Right cardiac atrium (tissue), 5 donors: Measurements from ENCODE around the gene TBC1D22A. TPM values are rescaled to one million over a fixed set of nuclear protein-coding genes. Genes with fewer than 3 reads are reported as not detected.

ENCODE experiments used
- ATAC-seq, 2 donors: fragments of 200-7000 bp; cut with Tn5 transposase; one replicate each; pipeline versions ENCODE4 v1.8.0 to v1.9.1; 2020; ENCODE audit warnings: moderate library complexity in 2 of 2, mild to moderate bottlenecking in 1 of 2
- DNase-seq, 3 donors: peaks; one replicate each; pipeline ENCODE4 v3.0.0-alpha.2; 2020
- H3K27ac ChIP-seq: one replicate; pipeline ENCODE4 v1.5.1; 2013; ENCODE audit warnings: mild to moderate bottlenecking, low read length, control low read depth, moderate library complexity
- H3K27me3 ChIP-seq: one replicate; pipeline ENCODE4 v1.6.1; 2013; ENCODE audit not compliant: control insufficient read depth, insufficient read depth
- H3K4me1 ChIP-seq: one replicate; pipeline ENCODE4 v1.6.1; 2013; ENCODE audit warnings: low read length; ENCODE audit not compliant: control insufficient read depth, insufficient read depth
- H3K4me3 ChIP-seq: one replicate; pipeline ENCODE4 v1.5.1; 2013; ENCODE audit warnings: low read length, control low read depth
- H3K9me3 ChIP-seq: one replicate; pipeline ENCODE4 v1.6.1; 2013; ENCODE audit warnings: low read length; ENCODE audit not compliant: control insufficient read depth
- WGBS: extraction: QIAGEN DNeasy Blood & Tissue Kit; methylation state at CpG from one replicate; pipeline ENCODE4 v1.1.7; 2013; 5-methylcytosine and 5-hydroxymethylcytosine counted together
- intact Hi-C, 4 donors: fragments of 100-400 bp; cut with DNase I; formaldehyde crosslinking; loops; one replicate each; pipeline versions ENCODE4 v1.11.0 to v1.14.0; 2022 to 2023
- polyA plus RNA-seq: library from polyadenylated mRNA; stranded (reverse); fragments of 200-250 nt; gene quantifications from one replicate; pipeline ENCODE4 v1.2.3, GENCODE V29; 2013
- total RNA-seq, 4 donors: library from RNA; stranded (reverse); fragmentation: NEBNext Ultra II Directional; extraction: Animal tissue kit (Norgen Biotek cat#: 25700); gene quantifications; one replicate each; pipeline ENCODE4 v1.2.1, GENCODE V29; 2021
- donor health status: healthy with polysubstance abuse.
- donor health status: DM: no; HTN: yes; CAD: no.
- donor health status: DM: no; HTN: no; CAD: no.
- donor health status: DM: no; HTN: yes; CAD: no; lungs with severe emphysema.
- donor health status: DM: yes; HTN: yes; CAD: no.

The TBC1D22A gene
- total and polyA plus RNA-seq, 5 donors = 12.0 to 17.3 (median 15.7) TPM

DNA sequence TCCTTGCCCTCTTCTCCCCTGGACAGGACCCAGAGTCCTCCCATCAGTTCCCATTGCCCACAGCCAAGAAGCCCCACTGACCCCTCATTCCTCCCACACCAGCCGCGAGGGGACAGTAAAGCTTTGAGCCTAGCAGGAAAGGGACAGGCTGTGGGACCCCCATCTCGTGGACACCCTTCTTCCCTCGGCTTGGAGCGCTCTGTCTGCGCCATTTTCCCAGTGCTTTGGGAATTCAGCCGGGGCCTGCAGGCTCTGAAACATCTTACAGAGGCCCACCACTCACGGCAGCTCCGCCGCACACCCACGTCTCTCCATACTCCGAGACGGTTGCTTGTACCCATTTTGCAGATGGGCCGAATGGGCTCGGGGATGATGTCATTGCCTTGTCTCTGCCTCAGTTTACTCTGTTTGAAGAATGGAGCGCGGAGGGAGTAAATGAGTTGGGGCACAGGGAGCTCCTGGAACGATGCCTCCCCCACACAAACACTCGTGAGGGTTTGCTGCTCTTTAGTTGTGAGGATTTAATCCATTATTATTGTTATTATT lies 447.7 kb downstream of the TBC1D22A start:
- H3K4me1 ChIP-seq = no peaks in the 10 kb centered on the region
- intact Hi-C loops = no loop called here
- ATAC-seq = no peak
- no peak overlapping the region for H3K4me3 ChIP-seq
- no peaks in the 10 kb centered on the region for H3K9me3 ChIP-seq
- DNase-seq = no peak
- WGBS = 95% methylated on average over 19 of the region's 19 CpGs
- no peak overlapping the region for H3K27ac ChIP-seq
- no peaks in the 10 kb centered on the region for H3K27me3 ChIP-seq

DNA sequence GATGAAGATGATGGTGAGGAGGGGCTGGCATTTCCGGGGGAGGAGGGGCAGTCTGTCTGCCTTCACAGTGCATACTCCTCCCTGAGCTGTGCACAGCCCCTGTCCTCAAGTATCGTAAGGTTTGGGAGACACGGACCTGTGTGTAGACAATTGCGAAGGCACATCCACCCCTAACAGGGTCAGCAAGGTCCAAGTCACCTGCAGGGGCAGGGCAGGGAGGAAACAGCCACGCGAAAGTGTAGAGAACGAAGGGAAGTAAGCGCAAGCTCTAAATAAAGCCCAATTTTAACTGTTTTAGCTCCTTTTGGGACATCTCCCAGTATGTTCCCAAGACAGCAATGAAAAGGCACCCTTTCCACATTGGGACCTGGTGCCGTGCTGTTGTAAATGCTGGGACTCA lies 448.2 kb downstream of the TBC1D22A start:
- no peaks in the 10 kb centered on the region for H3K4me1 ChIP-seq

DNA sequence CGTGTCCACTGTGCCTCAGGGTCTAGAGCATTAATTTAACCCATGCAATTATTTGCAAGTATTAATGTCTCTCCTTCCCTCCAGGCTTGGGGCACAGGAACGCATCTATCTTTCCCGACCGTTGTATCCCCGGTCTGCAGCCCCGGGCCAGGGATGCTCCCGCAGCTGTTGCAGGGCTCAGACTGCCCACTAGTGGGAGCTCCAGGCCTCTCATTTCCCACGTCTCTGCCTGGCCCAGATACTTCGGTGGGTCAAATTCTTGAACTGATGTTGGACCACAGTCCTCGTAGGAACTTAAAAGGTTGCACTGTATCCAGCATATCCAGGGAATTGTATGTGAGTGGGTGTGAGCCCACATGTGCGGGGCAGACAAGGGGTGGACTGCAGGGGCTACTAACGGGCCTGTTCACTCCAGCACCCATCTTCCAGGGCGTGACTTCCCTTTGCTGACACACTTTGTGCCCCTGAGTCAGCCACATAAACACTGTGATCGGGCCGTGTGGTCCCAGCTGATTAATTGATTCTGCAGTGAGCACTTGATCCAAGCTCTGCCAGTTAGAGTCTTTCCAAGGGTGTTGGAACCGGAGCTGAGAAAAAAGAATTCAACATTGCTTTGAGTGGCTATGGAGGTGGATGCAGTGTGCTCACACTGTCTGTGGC lies 451.3 kb downstream of the TBC1D22A start:
- no peaks in the 10 kb centered on the region for H3K4me1 ChIP-seq
- no peak overlapping the region for H3K27ac ChIP-seq
- H3K9me3 ChIP-seq = no peaks in the 10 kb centered on the region
- no peak overlapping the region for H3K4me3 ChIP-seq
- intact Hi-C loops = no loop called here
- no peaks in the 10 kb centered on the region for H3K27me3 ChIP-seq
- 73% methylated on average over 16 of the region's 16 CpGs for WGBS
- DNase-seq = peak in 2 of 3 donors; percentile 19 to 53
- ATAC-seq = no peak

More for the DNA sequence above, 448.2 kb downstream of the TBC1D22A start:
- intact Hi-C loops = no loop called here
- H3K9me3 ChIP-seq = no peaks in the 10 kb centered on the region
- H3K27ac ChIP-seq = no peak overlapping the region
- no peaks in the 10 kb centered on the region for H3K27me3 ChIP-seq
- DNase-seq = no peak
- ATAC-seq = no peak
- 89% methylated on average over 9 of the region's 9 CpGs for WGBS
- no peak overlapping the region for H3K4me3 ChIP-seq

GRCh38 chr22:47215851-47216250 lies 453.4 kb downstream of the TBC1D22A start:
- no peak overlapping the region for H3K27ac ChIP-seq
- ATAC-seq (no peak), DNase-seq (no peak)
- 76% methylated on average over 5 of the region's 5 CpGs for WGBS
- no peaks in the 10 kb centered on the region for H3K9me3 ChIP-seq
- no peaks in the 10 kb centered on the region for H3K27me3 ChIP-seq
- intact Hi-C loops = no loop called here
- no peaks in the 10 kb centered on the region for H3K4me1 ChIP-seq
- H3K4me3 ChIP-seq = no peak overlapping the region

DNA sequence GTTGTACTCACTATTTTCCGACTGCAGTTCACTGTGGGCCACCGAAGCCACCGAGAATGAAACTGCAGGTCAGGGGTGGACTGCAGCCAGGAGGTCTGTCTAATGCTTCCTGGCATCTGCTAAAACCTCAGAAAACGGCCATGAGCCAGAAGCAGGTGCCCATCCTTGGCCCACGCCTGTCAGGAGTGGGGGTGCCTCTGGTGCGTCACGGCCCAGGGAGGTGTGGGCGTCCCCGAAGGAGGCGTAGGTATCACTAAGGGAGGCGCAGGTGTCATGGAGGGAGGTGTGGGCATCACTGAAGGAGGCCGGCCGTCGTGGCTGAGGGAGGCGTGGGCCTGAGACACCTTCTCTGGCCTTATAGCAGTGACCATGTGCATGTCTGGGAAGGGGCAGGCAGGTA lies 456.2 kb downstream of the TBC1D22A start:
- DNase-seq (no peak), ATAC-seq (no peak)
- no peaks in the 10 kb centered on the region for H3K4me1 ChIP-seq
- intact Hi-C loops = no loop called here
- H3K27ac ChIP-seq = no peak overlapping the region
- H3K27me3 ChIP-seq = no peaks in the 10 kb centered on the region
- no peak overlapping the region for H3K4me3 ChIP-seq
- no peaks in the 10 kb centered on the region for H3K9me3 ChIP-seq
- 86% methylated on average over 15 of the region's 15 CpGs for WGBS

DNA sequence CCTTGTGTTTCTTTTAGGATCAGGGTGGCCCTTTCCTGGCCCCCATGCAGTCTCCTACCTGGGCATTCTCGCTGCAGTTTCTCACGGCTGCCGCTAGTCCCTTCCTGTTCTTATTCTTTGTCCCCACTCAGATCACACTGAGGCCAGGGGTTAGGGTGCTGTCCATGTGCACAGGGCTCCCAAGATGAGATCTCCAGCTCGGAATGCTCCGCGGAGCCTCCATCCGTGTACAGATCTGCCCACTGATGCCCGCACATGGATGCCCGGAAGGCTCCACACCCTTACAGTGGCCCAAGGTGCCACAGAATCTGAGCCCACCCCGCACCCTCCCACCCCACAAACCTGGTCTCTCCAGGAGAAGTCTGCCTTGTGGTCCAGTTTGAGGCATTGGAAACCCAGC lies 457.3 kb downstream of the TBC1D22A start:
- Histone ChIP-seq H3K4me3 (no peak overlapping the region), H3K9me3 (no peaks in the 10 kb centered on the region), H3K27me3 (no peaks in the 10 kb centered on the region), H3K4me1 (no peaks in the 10 kb centered on the region), H3K27ac (no peak overlapping the region)
- intact Hi-C loops = no loop called here
- 89% methylated on average over 10 of the region's 10 CpGs for WGBS
- DNase-seq (no peak), ATAC-seq (no peak)

DNA sequence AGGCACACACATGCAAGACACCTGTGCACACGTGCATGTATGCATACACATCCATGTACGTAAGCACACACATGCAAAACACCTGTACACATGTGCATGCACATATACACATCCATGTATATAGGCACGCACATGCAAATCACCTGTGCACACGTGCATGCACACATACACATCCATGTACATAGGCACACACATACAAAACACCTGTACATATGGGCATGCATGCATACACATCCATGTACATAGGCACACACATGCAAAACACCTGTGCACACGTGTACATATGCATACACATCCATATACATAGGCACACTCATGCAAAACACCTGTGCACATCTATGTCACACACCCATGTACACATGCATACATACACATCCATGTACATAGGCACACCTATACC lies 458.3 kb downstream of the TBC1D22A start:
- Histone ChIP-seq H3K9me3 (no peaks in the 10 kb centered on the region), H3K27ac (no peak overlapping the region), H3K4me1 (no peaks in the 10 kb centered on the region), H3K4me3 (no peak overlapping the region), H3K27me3 (no peaks in the 10 kb centered on the region)
- no peak for DNase-seq
- intact Hi-C loops = no loop called here
- 79% methylated on average over 5 of the region's 5 CpGs for WGBS
- no peak for ATAC-seq

DNA sequence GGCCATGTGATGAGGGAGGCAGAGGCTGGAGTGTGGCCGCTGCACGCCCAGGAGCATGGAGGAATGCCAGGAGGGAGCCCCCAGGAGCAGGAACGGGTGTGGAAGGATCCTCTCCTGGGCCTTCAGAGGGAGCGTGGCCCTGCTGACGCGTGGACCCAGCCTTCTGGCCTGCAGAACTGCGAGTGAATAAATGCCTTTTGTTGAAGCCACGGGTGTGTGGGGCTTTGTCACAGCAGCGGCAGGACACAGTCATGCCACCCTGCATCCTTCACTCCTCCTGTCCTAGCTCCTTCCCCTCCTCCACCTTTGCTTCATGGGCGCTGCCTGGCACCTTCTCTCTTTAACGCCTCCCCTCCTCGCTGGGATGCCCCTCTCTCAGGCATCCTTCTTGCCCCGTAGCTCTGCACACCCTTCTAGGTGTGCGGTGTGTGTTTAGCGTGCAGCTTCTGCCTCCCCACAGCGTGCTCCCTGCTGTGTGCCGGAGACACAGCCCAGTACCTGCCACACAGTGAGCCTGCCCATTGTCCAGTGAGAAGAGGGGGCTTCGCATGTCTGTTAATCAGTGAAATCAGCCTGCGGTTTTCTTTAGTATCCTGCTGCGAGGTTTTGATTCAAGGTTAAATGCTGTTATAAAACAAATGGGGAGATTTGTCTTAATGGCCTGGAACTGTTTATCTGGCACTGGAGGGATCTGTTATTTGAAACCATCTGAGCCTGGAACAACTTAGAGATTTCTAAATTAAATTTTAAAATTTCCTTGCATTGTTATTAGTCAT lies 459.6 kb downstream of the TBC1D22A start:
- Histone ChIP-seq H3K27ac (no peak overlapping the region), H3K9me3 (no peaks in the 10 kb centered on the region), H3K4me1 (no peaks in the 10 kb centered on the region), H3K4me3 (no peak overlapping the region), H3K27me3 (no peaks in the 10 kb centered on the region)
- no peak for ATAC-seq
- DNase-seq = no peak
- intact Hi-C loops = no loop called here
- WGBS = 77% methylated on average over 20 of the region's 20 CpGs

Other genes with a start within 250 kb of the TBC1D22A start
- 1 to 10 TPM; 5.5 to 7.9 (median 6.5) TPM for gene CELSR1, start 225.0 kb upstream of the TBC1D22A start, total RNA-seq
- 5.6 TPM for gene CELSR1, start 225.0 kb upstream of the TBC1D22A start, polyA plus RNA-seq
- 100 to 1,000 TPM in 1 of 4 donors, 10 to 100 TPM in 3; 74.3 to 106 (median 88.5) TPM for gene GRAMD4, start 142.3 kb upstream of the TBC1D22A start, total RNA-seq
- gene GRAMD4, start 142.3 kb upstream of the TBC1D22A start, polyA plus RNA-seq = 31.6 TPM
- 10 to 100 TPM; 59.5 to 83.5 (median 68.7) TPM for gene CERK, start 24.4 kb upstream of the TBC1D22A start, total RNA-seq
- gene CERK, start 24.4 kb upstream of the TBC1D22A start, polyA plus RNA-seq = 32.6 TPM